Activated CD8-positive, alpha-beta memory T cell treated with anti-CD3 and anti-CD28 coated beads, Interleukin-2, amount 50 U/mL, for 24 hours (primary cell): ENCODE data around the gene MAP3K5.

Experiments used
- DNase-seq: peaks from one replicate; pipeline ENCODE4 v3.0.0-alpha.2; 2020; ENCODE audit errors: extremely low read depth

The MAP3K5 gene

GRCh38 chr6:136750696-136751521, 41.4 kb downstream of the MAP3K5 start:
- no peak for DNase-seq

- no peak for DNase-seq
These were observed 42.8 kb downstream of the MAP3K5 start for GRCh38 chr6:136749359-136749997.

- DNase-seq: no peak
These were observed 44.8 kb downstream of the MAP3K5 start for GRCh38 chr6:136747507-136747906.

- no peak for DNase-seq
These were observed 47.0 kb downstream of the MAP3K5 start for GRCh38 chr6:136745300-136745699.

GRCh38 chr6:136744889-136745288, 47.4 kb downstream of the MAP3K5 start:
- DNase-seq: no peak

GRCh38 chr6:136742125-136742524, 50.2 kb downstream of the MAP3K5 start:
- no peak for DNase-seq

- DNase-seq: no peak
These were observed 52.0 kb downstream of the MAP3K5 start for GRCh38 chr6:136740050-136740974.

GRCh38 chr6:136739501-136739900, 52.8 kb downstream of the MAP3K5 start:
- DNase-seq: no peak

GRCh38 chr6:136739071-136739470, 53.2 kb downstream of the MAP3K5 start:
- DNase-seq: no peak

- DNase-seq: no peak
These were observed 53.6 kb downstream of the MAP3K5 start for GRCh38 chr6:136738692-136739057.

GRCh38 chr6:136737871-136738691, 54.2 kb downstream of the MAP3K5 start:
- no peak for DNase-seq

- no peak for DNase-seq
These were observed 54.9 kb downstream of the MAP3K5 start for GRCh38 chr6:136737374-136737844.

- no peak for DNase-seq
These were observed 55.9 kb downstream of the MAP3K5 start for GRCh38 chr6:136736281-136736960.

- no peak for DNase-seq
These were observed 57.3 kb downstream of the MAP3K5 start for GRCh38 chr6:136734977-136735376.

GRCh38 chr6:136732889-136733288, 59.4 kb downstream of the MAP3K5 start:
- DNase-seq: no peak

- DNase-seq: no peak
These were observed 62.4 kb downstream of the MAP3K5 start for GRCh38 chr6:136729832-136730231.

GRCh38 chr6:136728976-136729515, 63.2 kb downstream of the MAP3K5 start:
- no peak for DNase-seq

- no peak for DNase-seq
These were observed 64.0 kb downstream of the MAP3K5 start for GRCh38 chr6:136728033-136728939.

- no peak for DNase-seq
These were observed 65.3 kb downstream of the MAP3K5 start for GRCh38 chr6:136726837-136727557.
